ENCODE measurements around the gene CDK5RAP3. TPM values are rescaled to one million over a fixed set of nuclear protein-coding genes. Genes with fewer than 3 reads are reported as not detected.

The CDK5RAP3 gene
- polyA plus RNA-seq, 2 of the 4 experiments (the other 2 are of a cell fraction) = 124 to 165 TPM

DNA sequence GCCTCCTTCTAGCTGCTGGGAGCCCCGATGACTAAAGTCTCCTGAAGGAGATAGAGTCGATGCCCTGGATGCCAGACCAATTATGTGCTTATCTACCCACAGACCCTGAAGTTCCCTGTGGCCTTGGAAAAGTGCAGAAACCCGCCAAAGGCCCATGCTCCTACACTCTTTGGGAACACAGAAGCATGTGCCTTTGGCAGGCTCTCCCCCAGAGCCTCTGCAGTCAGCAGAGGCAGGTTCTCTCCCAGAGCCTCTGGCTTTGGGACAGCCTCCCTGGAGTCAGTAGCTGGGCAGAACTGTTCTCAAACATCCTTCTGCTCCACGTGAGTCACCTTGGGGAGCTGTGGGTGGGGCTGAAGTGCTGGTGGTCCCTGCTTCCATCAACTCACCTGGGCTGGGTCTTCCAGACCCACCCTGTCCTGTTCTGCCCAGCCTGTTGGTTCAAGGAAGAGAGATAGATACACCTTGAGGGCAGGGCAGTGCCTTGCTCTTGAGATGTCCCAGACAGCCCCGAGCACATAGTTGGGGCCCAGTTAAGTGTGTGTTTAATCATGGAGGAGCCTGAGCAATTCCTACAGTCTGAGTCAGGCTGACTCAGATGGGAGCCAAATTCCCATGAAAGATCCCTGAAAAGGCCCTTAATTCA lies 3.2 kb upstream of the CDK5RAP3 start:
- peak; percentile 35 to 52; a peak in 5 of 6 replicates for ATAC-seq
- ChIA-PET CTCF (interaction anchor here (1.5 to 38.7 kb wide), 8 partner anchors 11 to 125 kb away, joined by 3 to 1426 read pairs (median 74); partner anchors contain the start of genes PNPO, PRR15L and SCRN2), POLR2A (interaction anchor here (2.0 kb wide), 1 partner anchor 72 kb away, joined by 6 read pairs; the partner anchor contains the start of gene SP2)
- DNase-seq (ENCODE audit: low read depth in 1 of 2, low spot score in 1 of 2) = peak; percentile 61 to 80
- Histone ChIP-seq H3K4me2 (peak overlapping the region; percentile 59), H3K9me3 (no peaks in the 10 kb centered on the region), H3K27ac (peak overlapping the region; percentile 69 to 88), H3K4me1 (peaks cover 53% of the 10 kb centered on the region), H3K4me3 (no peak overlapping the region)
- TF ChIP-seq JUN (IDR thresholded peaks at IDR 0.05) (0 out of 5 replicates have a peak, but pooled peaks have one; percentile 25 to 47), CBX2 (IDR thresholded peaks at IDR 0.05; ENCODE audit: borderline replicate concordance, low read depth) (no peak), SREBF2 (IDR thresholded peaks at IDR 0.05) (no peak), FOSL2 (IDR thresholded peaks at IDR 0.05) (peak; percentile 78), FOSL2 (CRISPR knock-in tag; IDR thresholded peaks at IDR 0.05) (peak; percentile 87), E2F6 (IDR thresholded peaks at IDR 0.05; ENCODE audit: borderline replicate concordance, low read depth) (peak; percentile 49; the same call in 1 of the 2 replicates), HOXB13 (CRISPR knock-in tag; IDR thresholded peaks at IDR 0.05; ENCODE audit: low read depth) (peak; percentile 44; the same call in 1 of the 2 replicates), ATOH8 (CRISPR knock-in tag; IDR thresholded peaks at IDR 0.05; ENCODE audit: low read depth) (no peak), JUNB (IDR thresholded peaks at IDR 0.05) (peak; percentile 81)
- TF ChIP-seq, protein P1, sequence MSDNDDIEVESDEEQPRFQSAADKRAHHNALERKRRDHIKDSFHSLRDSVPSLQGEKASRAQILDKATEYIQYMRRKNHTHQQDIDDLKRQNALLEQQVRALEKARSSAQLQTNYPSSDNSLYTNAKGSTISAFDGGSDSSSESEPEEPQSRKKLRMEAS (IDR thresholded peaks at IDR 0.05) = peak; percentile 55; the same call in 1 of the 2 replicates
- 11% methylated on average over 5 of the region's 5 CpGs for WGBS (ENCODE audit: missing lambda C conversion rate)
- no peak for FAIRE-seq

- 91% methylated on average over 5 of the region's 5 CpGs for WGBS (ENCODE audit: missing lambda C conversion rate)
- FAIRE-seq (no peak), ATAC-seq (no peak), DNase-seq (ENCODE audit: low read depth in 1 of 2, low spot score in 1 of 2) (no peak)
- H3K27ac ChIP-seq = peak overlapping the region; percentile 69 to 88
- TF ChIP-seq MYC (IDR thresholded peaks at IDR 0.05; ENCODE audit: borderline replicate concordance, low read length) (no peak), TP53 (CRISPR knock-in tag; IDR thresholded peaks at IDR 0.05) (no peak), E2F6 (IDR thresholded peaks at IDR 0.05; ENCODE audit: borderline replicate concordance, low read depth) (no peak), NFE2L2 (conservative IDR thresholded peaks at IDR 0.05; ENCODE audit: low read length) (no peak), RFX5 (IDR thresholded peaks at IDR 0.05) (no peak), CBX2 (IDR thresholded peaks at IDR 0.05; ENCODE audit: borderline replicate concordance, low read depth) (no peak), POLR2AphosphoS2 (conservative IDR thresholded peaks at IDR 0.05; ENCODE audit: low read length) (no peak)
- TF ChIP-seq, protein P1 (IDR thresholded peaks at IDR 0.05) = no peak
- TF ChIP-seq, protein P2, sequence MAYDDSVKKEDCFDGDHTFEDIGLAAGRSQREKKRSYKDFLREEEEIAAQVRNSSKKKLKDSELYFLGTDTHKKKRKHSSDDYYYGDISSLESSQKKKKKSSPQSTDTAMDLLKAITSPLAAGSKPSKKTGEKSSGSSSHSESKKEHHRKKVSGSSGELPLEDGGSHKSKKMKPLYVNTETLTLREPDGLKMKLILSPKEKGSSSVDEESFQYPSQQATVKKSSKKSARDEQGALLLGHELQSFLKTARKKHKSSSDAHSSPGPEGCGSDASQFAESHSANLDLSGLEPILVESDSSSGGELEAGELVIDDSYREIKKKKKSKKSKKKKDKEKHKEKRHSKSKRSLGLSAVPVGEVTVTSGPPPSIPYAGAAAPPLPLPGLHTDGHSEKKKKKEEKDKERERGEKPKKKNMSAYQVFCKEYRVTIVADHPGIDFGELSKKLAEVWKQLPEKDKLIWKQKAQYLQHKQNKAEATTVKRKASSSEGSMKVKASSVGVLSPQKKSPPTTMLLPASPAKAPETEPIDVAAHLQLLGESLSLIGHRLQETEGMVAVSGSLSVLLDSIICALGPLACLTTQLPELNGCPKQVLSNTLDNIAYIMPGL (CRISPR knock-in tag; IDR thresholded peaks at IDR 0.05; ENCODE audit: borderline replicate concordance) = no peak
- no peak overlapping the region; the same call in 2 of the 3 replicates for H3K4me2 ChIP-seq
- no peaks in the 10 kb centered on the region for H3K9me3 ChIP-seq
- H3K4me1 ChIP-seq = peaks cover 53% of the 10 kb centered on the region
- ChIA-PET POLR2A (interaction anchor here (0.6 to 2.0 kb wide), 3 partner anchors 11 to 73 kb away, joined by 3 to 6 read pairs (median 4); partner anchors contain the start of genes PRR15L and SP2), CTCF (interaction anchor here (0.9 to 38.7 kb wide), 12 partner anchors 10 to 126 kb away, joined by 3 to 1426 read pairs (median 22); partner anchors contain the start of genes PNPO, PRR15L and SCRN2)
- no peak overlapping the region for H3K4me3 ChIP-seq
These were observed 2.1 kb upstream of the CDK5RAP3 start for GRCh38 chr17:47968836-47969235.
